WTC11 (cell line): ENCODE results near the gene NLN.

Experiments used
- ATF3 ChIP-seq: sonication (generic); formaldehyde crosslinking; conservative IDR thresholded peaks from 2 replicates; pipeline ENCODE4 v1.8.1; 2022; ENCODE audit warnings: mild to moderate bottlenecking, missing genetic modification reagents
- CTCF ChIP-seq: fragments of 200-600 bp; IDR thresholded peaks from 2 replicates; pipeline ENCODE4 v1.8.0; 2022; ENCODE audit warnings: antibody characterized with exemption
- ETV6 ChIP-seq: sonication (generic); formaldehyde crosslinking; IDR thresholded peaks from 2 replicates; pipeline ENCODE4 v1.8.1; 2022; ENCODE audit warnings: mild to moderate bottlenecking, missing genetic modification reagents
- HMGXB4 ChIP-seq: sonication (generic); formaldehyde crosslinking; IDR thresholded peaks from 2 replicates; pipeline ENCODE4 v1.8.1; 2023; ENCODE audit warnings: mild to moderate bottlenecking, moderate library complexity, missing genetic modification reagents
- JUN ChIP-seq: sonication (generic); formaldehyde crosslinking; IDR thresholded peaks from 2 replicates; pipeline ENCODE4 v1.8.0; 2023; ENCODE audit warnings: mild to moderate bottlenecking, missing genetic modification reagents
- MAX ChIP-seq: sonication (generic); formaldehyde crosslinking; IDR thresholded peaks from 2 replicates; pipeline ENCODE4 v1.8.0; 2022; ENCODE audit warnings: mild to moderate bottlenecking, missing genetic modification reagents
- NFE2L1 ChIP-seq: sonication (generic); formaldehyde crosslinking; IDR thresholded peaks from 2 replicates; pipeline ENCODE4 v1.8.1; 2023; ENCODE audit warnings: missing genetic modification reagents
- NR2C2 ChIP-seq: sonication (generic); formaldehyde crosslinking; IDR thresholded peaks from 2 replicates; pipeline ENCODE4 v1.8.0; 2022; ENCODE audit warnings: mild to moderate bottlenecking, missing genetic modification reagents
- NR3C1 ChIP-seq: sonication (generic); formaldehyde crosslinking; conservative IDR thresholded peaks from 2 replicates; pipeline ENCODE4 v1.8.1; 2023; ENCODE audit warnings: low read depth, mild to moderate bottlenecking, missing genetic modification reagents
- SMAD4 ChIP-seq: sonication (generic); formaldehyde crosslinking; IDR thresholded peaks from 2 replicates; pipeline ENCODE4 v1.8.0; 2022; ENCODE audit warnings: mild to moderate bottlenecking, missing genetic modification reagents
- TEAD4 ChIP-seq: sonication (generic); formaldehyde crosslinking; IDR thresholded peaks from 2 replicates; pipeline ENCODE4 v1.8.0; 2022; ENCODE audit warnings: mild to moderate bottlenecking, missing genetic modification reagents
- USF2 ChIP-seq: sonication (generic); formaldehyde crosslinking; IDR thresholded peaks from 2 replicates; pipeline ENCODE4 v1.8.1; 2023; ENCODE audit warnings: mild to moderate bottlenecking, missing genetic modification reagents, moderate library complexity
- ZNF219 ChIP-seq: sonication (generic); formaldehyde crosslinking; IDR thresholded peaks from 2 replicates; pipeline ENCODE4 v1.8.0; 2023; ENCODE audit warnings: missing genetic modification reagents, mild to moderate bottlenecking, borderline replicate concordance
- ZNF317 ChIP-seq: sonication (generic); formaldehyde crosslinking; IDR thresholded peaks from 2 replicates; pipeline ENCODE4 v1.8.1; 2023; ENCODE audit warnings: low read depth, mild to moderate bottlenecking, moderate library complexity, missing genetic modification reagents, borderline replicate concordance

GRCh38 chr5:65790371-65791163, 68.6 kb downstream of the NLN start:
- TF ChIP-seq ETV6 (CRISPR knock-in tag) (no peak), ATF3 (CRISPR knock-in tag) (no peak), NFE2L1 (no peak), ZNF219 (CRISPR knock-in tag) (no peak), MAX (CRISPR knock-in tag) (no peak), CTCF (no peak), JUN (no peak), ZNF317 (CRISPR knock-in tag) (no peak), SMAD4 (no peak), NR3C1 (CRISPR knock-in tag) (no peak), USF2 (no peak), NR2C2 (no peak), TEAD4 (CRISPR knock-in tag) (no peak), HMGXB4 (CRISPR knock-in tag) (no peak)
